MCF 10A (cell line): ENCODE data around the gene ZDHHC8. TPM values are rescaled to one million over a fixed set of nuclear protein-coding genes. Genes with fewer than 3 reads are reported as not detected.

Source experiments
- BruUV-seq: library from RNA; stranded (reverse); fragments of 400-500 nt; replicated peaks from 2 replicates; lab custom pipeline; 2021; lab: Mats Ljungman, UMichigan
- CTCF ChIA-PET: fragments of 300-600 bp; sonication (Branson Sonifier 250); formaldehyde crosslinking; extraction: SDS; loops from one replicate; lab custom pipeline; 2021; ENCODE audit warnings: antibody characterized with exemption, inconsistent platforms; lab: Yijun Ruan, JAX
- POLR2A ChIA-PET: fragments of 300-600, 350-650 bp; sonication (Branson Sonifier 250); formaldehyde crosslinking; extraction: SDS; loops from one replicate; lab custom pipeline; 2020; ENCODE audit warnings: antibody characterized with exemption, inconsistent platforms; lab: Yijun Ruan, JAX
- DNase-seq: peaks from one replicate; pipeline ENCODE4 v3.0.0-alpha.2; 2018; ENCODE audit not compliant: unreplicated experiment
- H3K27ac Mint-ChIP-seq: one replicate; pipeline ENCODE4 v1.8.0; 2022; ENCODE audit warnings: mild to moderate bottlenecking, low read depth, mixed read lengths; ENCODE audit not compliant: unreplicated experiment
- H3K27me3 Mint-ChIP-seq: one replicate; pipeline ENCODE4 v1.8.0; 2022; ENCODE audit warnings: mixed read lengths; ENCODE audit not compliant: insufficient read depth, unreplicated experiment
- H3K36me3 Mint-ChIP-seq: one replicate; pipeline ENCODE4 v1.8.0; 2022; ENCODE audit warnings: mild to moderate bottlenecking, moderate library complexity, mixed read lengths; ENCODE audit not compliant: insufficient read depth, unreplicated experiment
- H3K4me1 Mint-ChIP-seq: one replicate; pipeline ENCODE4 v1.8.0; 2022; ENCODE audit warnings: mixed read lengths; ENCODE audit not compliant: insufficient read depth, unreplicated experiment
- H3K4me3 Mint-ChIP-seq: one replicate; pipeline ENCODE4 v1.8.0; 2022; ENCODE audit warnings: mild to moderate bottlenecking, moderate library complexity, mixed read lengths; ENCODE audit not compliant: unreplicated experiment
- H3K9me3 Mint-ChIP-seq: one replicate; pipeline ENCODE4 v1.8.0; 2022; ENCODE audit warnings: mixed read lengths; ENCODE audit not compliant: unreplicated experiment
- intact Hi-C: fragments of 100-400 bp; cut with micrococcal nuclease; formaldehyde crosslinking; loops from 2 replicates; pipeline ENCODE4 v1.14.1; 2022
- total RNA-seq: library from RNA; stranded (reverse); gene quantifications from 2 replicates; pipeline ENCODE4 v1.2.3, GENCODE V29; 2022
- TF ChIP-seq, protein P1 (sequence below): fragments of 200-600 bp; IDR thresholded peaks from one replicate; pipeline ENCODE4 v1.8.0; 2022; ENCODE audit warnings: antibody characterized with exemption, mild to moderate bottlenecking; ENCODE audit not compliant: unreplicated experiment

The ZDHHC8 gene
- total RNA-seq, 1 experiment from 2014 or later, result 44.8 TPM

DNA sequence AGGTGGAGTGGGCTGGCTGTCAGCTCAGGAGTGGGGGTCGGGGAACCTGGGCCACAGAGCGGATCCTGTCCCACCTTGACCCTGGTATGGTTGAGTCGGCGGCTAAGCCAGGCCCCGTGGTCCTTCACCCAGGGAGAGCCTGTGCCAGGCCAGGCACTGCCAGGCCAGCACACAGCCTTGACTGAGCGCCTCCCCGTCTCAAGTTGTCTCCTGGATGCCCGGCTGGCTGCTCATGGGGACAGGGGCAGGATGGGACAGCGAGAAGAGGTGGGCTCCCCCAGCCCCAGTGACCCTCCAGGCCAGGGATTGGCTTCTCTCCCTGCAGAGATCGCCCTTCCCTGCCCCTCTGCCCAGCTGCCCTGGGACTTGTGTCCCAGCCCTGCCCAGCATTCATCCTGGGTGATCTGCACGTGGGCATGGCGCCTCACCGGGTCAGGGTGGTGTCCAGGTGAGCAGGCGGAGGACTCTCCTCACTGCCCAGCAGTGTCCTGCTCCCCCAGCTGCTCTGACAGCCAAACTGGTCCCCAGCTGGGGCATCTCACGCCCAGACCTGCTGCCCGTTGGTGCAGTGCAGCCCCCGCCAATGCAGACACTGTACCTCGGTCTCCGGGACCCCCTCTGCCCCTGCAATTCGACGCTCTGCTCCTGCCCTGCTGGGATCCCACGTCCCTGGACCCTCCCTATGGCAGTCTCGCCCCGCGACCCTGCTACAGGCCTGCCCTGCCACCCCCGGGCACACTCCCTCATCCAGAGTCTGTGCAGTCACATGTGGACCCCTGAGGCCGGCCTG is 48.0 kb downstream of the ZDHHC8 start:
- TF ChIP-seq, protein P1, sequence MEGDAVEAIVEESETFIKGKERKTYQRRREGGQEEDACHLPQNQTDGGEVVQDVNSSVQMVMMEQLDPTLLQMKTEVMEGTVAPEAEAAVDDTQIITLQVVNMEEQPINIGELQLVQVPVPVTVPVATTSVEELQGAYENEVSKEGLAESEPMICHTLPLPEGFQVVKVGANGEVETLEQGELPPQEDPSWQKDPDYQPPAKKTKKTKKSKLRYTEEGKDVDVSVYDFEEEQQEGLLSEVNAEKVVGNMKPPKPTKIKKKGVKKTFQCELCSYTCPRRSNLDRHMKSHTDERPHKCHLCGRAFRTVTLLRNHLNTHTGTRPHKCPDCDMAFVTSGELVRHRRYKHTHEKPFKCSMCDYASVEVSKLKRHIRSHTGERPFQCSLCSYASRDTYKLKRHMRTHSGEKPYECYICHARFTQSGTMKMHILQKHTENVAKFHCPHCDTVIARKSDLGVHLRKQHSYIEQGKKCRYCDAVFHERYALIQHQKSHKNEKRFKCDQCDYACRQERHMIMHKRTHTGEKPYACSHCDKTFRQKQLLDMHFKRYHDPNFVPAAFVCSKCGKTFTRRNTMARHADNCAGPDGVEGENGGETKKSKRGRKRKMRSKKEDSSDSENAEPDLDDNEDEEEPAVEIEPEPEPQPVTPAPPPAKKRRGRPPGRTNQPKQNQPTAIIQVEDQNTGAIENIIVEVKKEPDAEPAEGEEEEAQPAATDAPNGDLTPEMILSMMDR, result no peak
- Mint-ChIP-seq H3K27ac (no peak overlapping the region), H3K4me3 (no peak overlapping the region), H3K4me1 (no peaks in the 10 kb centered on the region), H3K36me3 (no peaks in the 10 kb centered on the region), H3K27me3 (peaks cover 22% of the 10 kb centered on the region), H3K9me3 (no peaks in the 10 kb centered on the region)
- CTCF ChIA-PET, result no interaction called here
- POLR2A ChIA-PET, result no interaction called here
- intact Hi-C loops, result no loop called here
- no TSS peak for BruUV-seq
- DNase-seq, result no peak

DNA sequence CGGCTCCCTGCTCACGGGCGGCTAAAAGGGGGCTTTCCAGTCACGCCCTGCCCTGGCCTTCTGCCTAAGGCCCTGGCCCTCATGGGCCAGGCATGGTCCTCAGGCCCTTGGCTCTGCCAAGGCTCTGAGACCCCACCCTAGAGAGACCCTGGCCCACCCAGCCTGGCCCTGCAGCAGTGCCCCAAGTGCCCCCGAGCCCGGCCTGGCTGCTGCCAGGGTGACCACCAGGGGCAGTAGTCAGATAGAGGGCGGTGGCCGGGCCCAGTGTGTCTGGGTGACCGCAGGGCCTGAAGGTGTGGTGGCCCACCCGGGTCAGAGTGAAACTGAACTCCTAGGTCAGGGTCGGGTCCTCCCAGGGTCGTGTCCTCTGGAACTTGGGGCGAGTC is 48.6 kb downstream of the ZDHHC8 start:
- intact Hi-C loops, result no loop called here
- Mint-ChIP-seq H3K4me1 (no peaks in the 10 kb centered on the region), H3K4me3 (no peak overlapping the region), H3K27ac (no peak overlapping the region), H3K9me3 (no peaks in the 10 kb centered on the region), H3K27me3 (peaks cover 22% of the 10 kb centered on the region), H3K36me3 (no peaks in the 10 kb centered on the region)
- ChIA-PET CTCF (interaction anchor here (0.7 kb wide), 1 partner anchor 190 kb away, joined by 3 read pairs; no protein-coding TSS in a partner anchor), POLR2A (no interaction called here)
- TF ChIP-seq, protein P1, result no peak
- no peak for DNase-seq
- no TSS peak for BruUV-seq

DNA sequence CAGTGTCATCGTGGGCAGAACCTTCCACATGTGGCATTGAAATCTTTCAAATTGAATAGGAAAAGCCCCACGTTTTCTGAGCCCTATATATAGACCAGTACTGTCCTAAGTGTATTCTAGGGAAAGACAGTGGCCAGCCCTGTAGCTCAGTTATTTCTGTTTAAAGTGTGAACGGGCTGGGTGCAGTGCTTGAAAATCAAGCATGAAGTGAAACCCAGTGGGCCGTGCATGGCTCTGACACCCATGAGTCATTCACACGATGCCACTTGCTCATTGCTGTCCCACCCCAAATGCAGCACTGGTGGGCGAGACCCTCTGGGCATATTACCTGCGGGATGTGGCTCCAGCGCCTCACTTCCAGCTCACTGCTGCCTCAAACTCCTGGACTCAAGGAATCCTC is 49.0 kb downstream of the ZDHHC8 start:
- no TSS peak for BruUV-seq
- no peak for DNase-seq
- intact Hi-C loops, result no loop called here
- CTCF ChIA-PET, result interaction anchor here (0.7 kb wide), 1 partner anchor 190 kb away, joined by 3 read pairs; no protein-coding TSS in a partner anchor
- Mint-ChIP-seq H3K27me3 (peaks cover 26% of the 10 kb centered on the region), H3K27ac (no peak overlapping the region), H3K9me3 (no peaks in the 10 kb centered on the region), H3K4me1 (no peaks in the 10 kb centered on the region), H3K4me3 (no peak overlapping the region), H3K36me3 (no peaks in the 10 kb centered on the region)
- POLR2A ChIA-PET, result no interaction called here
- TF ChIP-seq, protein P1, result no peak

DNA sequence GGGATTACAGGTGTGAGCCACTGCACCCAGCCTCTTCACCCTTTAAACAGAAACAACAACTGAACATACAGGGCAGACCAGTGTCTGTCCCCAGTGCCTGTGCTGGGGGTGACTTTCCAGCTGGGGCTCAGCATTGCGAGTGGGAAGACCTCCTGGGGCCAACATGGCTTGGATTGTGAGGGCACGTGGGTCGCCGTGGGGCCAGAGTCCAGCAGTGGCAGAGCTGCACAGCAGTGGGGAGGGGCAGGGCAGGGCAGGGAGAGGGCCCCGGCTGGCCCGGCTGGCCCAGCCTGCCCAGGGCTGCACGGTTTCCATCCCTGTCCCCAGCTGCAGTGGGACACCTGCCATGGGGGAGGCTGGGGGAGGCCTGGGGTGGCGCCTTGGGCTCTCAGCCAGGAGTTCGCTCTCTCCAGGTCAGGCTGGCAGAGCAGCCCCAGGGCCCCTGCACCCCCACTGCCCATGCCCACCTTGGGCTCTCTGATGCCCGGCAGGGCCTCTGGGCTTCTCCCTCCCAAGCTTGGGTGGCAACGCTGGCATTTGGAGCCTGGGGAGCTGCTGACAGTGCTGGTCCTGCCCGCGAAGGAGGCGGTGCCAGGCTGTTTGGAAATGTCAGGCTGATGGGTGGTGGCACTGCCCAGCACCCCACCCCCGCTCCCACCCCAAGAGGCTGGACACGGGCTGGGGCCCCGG is 49.7 kb downstream of the ZDHHC8 start:
- DNase-seq, result no peak
- H3K27ac Mint-ChIP-seq, result no peak overlapping the region
- ChIA-PET CTCF (interaction anchor here (0.7 kb wide), 1 partner anchor 191 kb away, joined by 3 read pairs; no protein-coding TSS in a partner anchor), POLR2A (no interaction called here)
- no TSS peak for BruUV-seq
- intact Hi-C loops, result no loop called here
- no peaks in the 10 kb centered on the region for H3K9me3 Mint-ChIP-seq
- no peaks in the 10 kb centered on the region for H3K36me3 Mint-ChIP-seq
- H3K27me3 Mint-ChIP-seq, result peaks cover 26% of the 10 kb centered on the region
- H3K4me1 Mint-ChIP-seq, result no peaks in the 10 kb centered on the region
- TF ChIP-seq, protein P1, result no peak
- no peak overlapping the region for H3K4me3 Mint-ChIP-seq
